Ascending aorta (tissue), 2 donors: Measurements from ENCODE around the gene MEIS2. TPM values are rescaled to one million over a fixed set of nuclear protein-coding genes. Genes with fewer than 3 reads are reported as not detected.

Experiments used
- DNase-seq, 2 donors: peaks; one replicate each; pipeline ENCODE4 v3.0.0-alpha.2; 2019; ENCODE audit warnings: low spot score in 2 of 2
- H3K27ac ChIP-seq, 2 donors: fragments of 200-600 bp; sonication (generic); one replicate each; pipeline ENCODE4 v1.5.1; 2016 to 2017; ENCODE audit warnings: mild to moderate bottlenecking in 1 of 2
- H3K27me3 ChIP-seq: fragments of 200-600 bp; sonication (generic); one replicate; pipeline ENCODE4 v1.5.1; 2017
- H3K36me3 ChIP-seq, 2 donors: fragments of 200-600 bp; sonication (generic); one replicate each; pipeline ENCODE4 v1.5.1; 2016
- H3K4me1 ChIP-seq, 2 donors: fragments of 200-600 bp; sonication (generic); one replicate each; pipeline ENCODE4 v1.5.1; 2016 to 2017; ENCODE audit warnings: mild to moderate bottlenecking in 1 of 2
- H3K4me3 ChIP-seq, 2 donors: fragments of 200-600 bp; sonication (generic); one replicate each; pipeline ENCODE4 v1.5.1; 2016 to 2017; ENCODE audit warnings: mild to moderate bottlenecking in 1 of 2
- H3K9me3 ChIP-seq, 2 donors: fragments of 200-600 bp; sonication (generic); one replicate each; pipeline ENCODE4 v1.5.1; 2016
- CTCF ChIP-seq, 3 experiments: fragments of 200-600 bp in 2 of 3; fragments of 450-650 bp in 1 of 3; sonication (generic) in 2 of 3; IDR thresholded peaks; one replicate each; pipeline ENCODE4 v1.5.1; 2016 to 2019; ENCODE audit warnings: antibody characterized with exemption in 3 of 3, mild to moderate bottlenecking in 1 of 3, moderate library complexity in 1 of 3
- intact Hi-C: fragments of 100-400 bp; cut with DNase I; formaldehyde crosslinking; loops from one replicate; pipeline ENCODE4 v1.15.1; 2023
- total RNA-seq: library from RNA; depleted of rRNA; stranded (reverse); fragments of >200 nt; gene quantifications from one replicate; pipeline ENCODE4 v1.1.0, GENCODE V29; 2016

MEIS2 gene
- total RNA-seq, 1 donor from 2014 or later = 11.5 TPM

- intact Hi-C loops = no loop called here
- no peaks in the 10 kb centered on the region for H3K27me3 ChIP-seq
- H3K27ac ChIP-seq = peak overlapping the region in 1 of 2 donors; percentile 22
- no peak overlapping the region for H3K4me3 ChIP-seq
- no peak for TF ChIP-seq CTCF (IDR thresholded peaks at IDR 0.05)
- peaks cover 3 to 5% of the 10 kb centered on the region in 2 donors for H3K4me1 ChIP-seq
- DNase-seq = no peak
- H3K9me3 ChIP-seq = no peaks in the 10 kb centered on the region
- peaks cover 0 to 10% of the 10 kb centered on the region in 2 donors for H3K36me3 ChIP-seq
Measured at GRCh38 chr15:37044915-37045648, 55.3 kb downstream of the MEIS2 start.

GRCh38 chr15:37041836-37042235, 58.5 kb downstream of the MEIS2 start:
- H3K27me3 ChIP-seq = no peaks in the 10 kb centered on the region
- intact Hi-C loops = no loop called here
- no peaks in the 10 kb centered on the region for H3K9me3 ChIP-seq
- H3K36me3 ChIP-seq = peaks cover 0 to 10% of the 10 kb centered on the region in 2 donors
- H3K4me1 ChIP-seq = no peaks in the 10 kb centered on the region
- TF ChIP-seq CTCF (IDR thresholded peaks at IDR 0.05) = no peak
- no peak overlapping the region for H3K27ac ChIP-seq
- H3K4me3 ChIP-seq = no peak overlapping the region
- DNase-seq = no peak

DNA sequence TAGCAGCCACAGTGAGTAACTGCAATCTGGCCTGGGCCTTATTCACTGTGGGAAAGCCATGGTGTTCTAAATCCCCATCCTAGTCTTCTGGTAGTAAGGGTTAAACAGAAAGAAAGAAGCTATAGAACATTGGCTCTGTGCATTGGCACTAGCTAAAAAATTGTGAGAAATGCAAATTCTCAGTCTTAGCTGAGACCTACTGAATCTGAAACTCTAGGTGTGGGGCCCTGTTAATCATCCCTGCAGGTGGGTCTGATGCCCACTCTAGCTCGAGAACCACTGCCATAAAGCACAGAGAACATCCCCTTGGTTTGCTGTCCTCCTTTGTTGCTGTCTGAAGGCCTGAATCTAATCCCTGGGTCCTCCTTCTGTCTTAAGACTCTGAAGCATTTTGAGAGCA, 59.3 kb downstream of the MEIS2 start:
- TF ChIP-seq CTCF (IDR thresholded peaks at IDR 0.05) = no peak
- Histone ChIP-seq H3K27ac (no peak overlapping the region), H3K4me3 (no peak overlapping the region), H3K9me3 (no peaks in the 10 kb centered on the region), H3K4me1 (no peaks in the 10 kb centered on the region), H3K36me3 (peaks cover 0 to 10% of the 10 kb centered on the region in 2 donors), H3K27me3 (no peaks in the 10 kb centered on the region)
- intact Hi-C loops = no loop called here
- DNase-seq = no peak

- intact Hi-C loops = no loop called here
- no peak for DNase-seq
- Histone ChIP-seq H3K27me3 (no peaks in the 10 kb centered on the region), H3K9me3 (no peaks in the 10 kb centered on the region), H3K4me3 (no peak overlapping the region), H3K36me3 (peaks cover 0 to 10% of the 10 kb centered on the region in 2 donors), H3K27ac (no peak overlapping the region), H3K4me1 (no peaks in the 10 kb centered on the region)
- no peak for TF ChIP-seq CTCF (IDR thresholded peaks at IDR 0.05)
Measured at GRCh38 chr15:37040072-37040742, 60.1 kb downstream of the MEIS2 start.

DNA sequence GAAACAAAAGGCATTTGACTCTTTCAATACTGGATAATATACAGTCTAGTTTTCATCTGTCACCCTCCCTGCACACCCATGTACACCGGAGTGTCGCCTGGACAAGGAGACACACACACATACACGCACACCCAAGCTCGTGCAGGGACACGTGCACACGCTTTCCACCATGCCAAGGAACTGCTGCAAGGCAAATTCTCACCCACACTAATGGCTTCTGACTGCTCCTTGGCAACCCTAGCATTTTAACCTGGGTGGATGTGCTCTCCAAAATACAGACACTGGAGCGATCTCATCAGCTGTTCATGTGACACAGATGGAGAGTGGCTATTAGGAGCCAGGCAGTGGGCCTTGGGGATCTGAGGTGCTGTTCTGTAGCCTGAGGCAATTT, 61.6 kb downstream of the MEIS2 start:
- intact Hi-C loops = no loop called here
- DNase-seq = no peak

More for the DNA sequence above, 61.6 kb downstream of the MEIS2 start:
- no peak for TF ChIP-seq CTCF (IDR thresholded peaks at IDR 0.05)
- H3K36me3 ChIP-seq = peaks cover 0 to 17% of the 10 kb centered on the region in 2 donors
- H3K9me3 ChIP-seq = no peaks in the 10 kb centered on the region
- no peak overlapping the region for H3K27ac ChIP-seq
- H3K4me3 ChIP-seq = no peak overlapping the region
- no peaks in the 10 kb centered on the region for H3K27me3 ChIP-seq
- no peaks in the 10 kb centered on the region for H3K4me1 ChIP-seq
